B cell (primary cell): ENCODE results near the gene MOV10L1. TPM values are rescaled to one million over a fixed set of nuclear protein-coding genes. Genes with fewer than 3 reads are reported as not detected.

Experiments used
- ATAC-seq: fragments of 200-7000 bp; cut with Tn5 transposase; one replicate; pipeline ENCODE4 v1.10.0; 2021; ENCODE audit warnings: low read depth, mild to moderate bottlenecking, moderate number of reproducible peaks, moderate library complexity
- CTCF ChIA-PET: fragments of 350-600 bp; sonication (Branson Sonifier 250); formaldehyde crosslinking; loops from one replicate; lab custom pipeline; 2021; ENCODE audit warnings: antibody characterized with exemption, inconsistent platforms; lab: Charles Lee
- POLR2A ChIA-PET: fragments of 350-600 bp; sonication (Branson Sonifier 250); formaldehyde crosslinking; loops from one replicate; lab custom pipeline; 2021; ENCODE audit warnings: antibody characterized with exemption; lab: Charles Lee
- DNase-seq: peaks from one replicate; pipeline ENCODE4 v3.0.0; 2013
- H2AFZ ChIP-seq: 2 replicates; pipeline ENCODE4 v1.6.1; 2012; ENCODE audit warnings: mild to moderate bottlenecking, low read depth, low read length; ENCODE audit not compliant: insufficient read depth, poor library complexity, severe bottlenecking
- H3K27ac ChIP-seq, 2 donors: 1 replicate in 1 of 2; 2 replicates in 1 of 2; pipeline ENCODE4 v1.5.1; 2012 to 2013; ENCODE audit warnings: low read length in 2 of 2, mild to moderate bottlenecking in 2 of 2, moderate library complexity in 1 of 2
- H3K27me3 ChIP-seq, 4 experiments: fragments of 200-600 bp in 1 of 4; sonication (generic) in 1 of 4; replicated peaks in 1 of 4; 1 replicate in 2 of 4; 2 replicates in 2 of 4; pipeline versions ENCODE4 v1.6.1 to v1.7.0; 2013 to 2016; ENCODE audit warnings: low read length in 3 of 4, mild to moderate bottlenecking in 2 of 4, mixed read lengths in 1 of 4, moderate library complexity in 1 of 4; ENCODE audit not compliant: insufficient read depth in 4 of 4, control insufficient read depth in 3 of 4; ENCODE audit errors: control extremely low read depth in 1 of 4
- H3K36me3 ChIP-seq, 2 experiments: replicated peaks in 1 of 2; 1 replicate in 1 of 2; 2 replicates in 1 of 2; pipeline versions ENCODE4 v1.6.1 to v1.7.1; 2013; ENCODE audit warnings: low read length in 1 of 2; ENCODE audit not compliant: insufficient read depth in 2 of 2, control insufficient read depth in 1 of 2; ENCODE audit errors: control extremely low read depth in 1 of 2, extremely low read depth in 1 of 2
- H3K4me1 ChIP-seq, 2 donors: fragments of 200-600 bp in 1 of 2; sonication (generic) in 1 of 2; 1 replicate in 1 of 2; 2 replicates in 1 of 2; pipeline versions ENCODE4 v1.5.1 to v1.6.1; 2013 to 2017; ENCODE audit warnings: low read length in 2 of 2; ENCODE audit not compliant: control insufficient read depth in 2 of 2, insufficient read depth in 2 of 2
- H3K4me2 ChIP-seq: replicated peaks from 2 replicates; pipeline ENCODE3; 2012; ENCODE audit warnings: mild to moderate bottlenecking, low read depth, low read length; ENCODE audit not compliant: poor library complexity, severe bottlenecking
- H3K4me3 ChIP-seq, 5 experiments: fragments of 200-600 bp in 1 of 5; sonication (generic) in 1 of 5; 1 replicate in 3 of 5; 2 replicates in 2 of 5; pipeline versions ENCODE4 v1.5.1 to v1.7.0; 2011 to 2016; ENCODE audit warnings: low read length in 4 of 5, mild to moderate bottlenecking in 4 of 5, low read depth in 2 of 5, control low read depth in 1 of 5, moderate library complexity in 1 of 5; ENCODE audit not compliant: insufficient read depth in 1 of 5; ENCODE audit errors: control extremely low read depth in 1 of 5, extremely low read depth in 1 of 5
- H3K79me2 ChIP-seq: fragments of 200-600 bp; sonication (generic); one replicate; pipeline ENCODE4 v1.6.0; 2016; ENCODE audit warnings: low read length; ENCODE audit not compliant: control insufficient read depth, insufficient read depth
- H3K9ac ChIP-seq: fragments of 200-600 bp; sonication (generic); 2 replicates; pipeline ENCODE4 v1.6.1; 2017; ENCODE audit warnings: mild to moderate bottlenecking, low read length, moderate library complexity
- H3K9me3 ChIP-seq, 3 donors: one replicate each; pipeline versions ENCODE4 v1.6.1 to v1.7.1; 2013; ENCODE audit warnings: low read length in 2 of 3; ENCODE audit not compliant: control insufficient read depth in 2 of 3, insufficient read depth in 1 of 3; ENCODE audit errors: control extremely low read depth in 1 of 3
- H4K20me1 ChIP-seq: 2 replicates; pipeline ENCODE4 v1.6.0; 2012; ENCODE audit warnings: mild to moderate bottlenecking, low read length; ENCODE audit not compliant: insufficient read depth, control insufficient read depth, poor library complexity, severe bottlenecking
- H3K27ac Mint-ChIP-seq: one replicate; pipeline ENCODE4 v1.8.0; 2021; ENCODE audit warnings: mixed read lengths
- H3K27me3 Mint-ChIP-seq: one replicate; pipeline ENCODE4 v1.8.0; 2021; ENCODE audit warnings: mixed read lengths
- H3K4me1 Mint-ChIP-seq: one replicate; pipeline ENCODE4 v1.8.0; 2021; ENCODE audit warnings: mixed read lengths
- H3K4me3 Mint-ChIP-seq: one replicate; pipeline ENCODE4 v1.8.0; 2021; ENCODE audit warnings: mixed read lengths
- H3K9me3 Mint-ChIP-seq: one replicate; pipeline ENCODE4 v1.8.0; 2022; ENCODE audit warnings: mixed read lengths; ENCODE audit not compliant: insufficient read depth
- CTCF ChIP-seq: fragments of 200-600 bp; IDR thresholded peaks from one replicate; pipeline ENCODE4 v1.8.0; 2022; ENCODE audit warnings: antibody characterized with exemption, mild to moderate bottlenecking
- EZH2 ChIP-seq: IDR thresholded peaks from 2 replicates; pipeline ENCODE4 v1.6.1; 2012; ENCODE audit warnings: borderline replicate concordance, low read depth, mild to moderate bottlenecking, moderate library complexity, low read length; ENCODE audit not compliant: insufficient read depth, poor library complexity, severe bottlenecking
- WGBS: methylation state at CpG from one replicate; pipeline ENCODE4 v1.1.5; 2013; ENCODE audit warnings: missing lambda C conversion rate; ENCODE audit not compliant: insufficient coverage; 5-methylcytosine and 5-hydroxymethylcytosine counted together
- intact Hi-C: fragments of 100-400 bp; cut with micrococcal nuclease; formaldehyde crosslinking; loops from one replicate; pipeline ENCODE4 v1.10.0; 2022
- polyA plus RNA-seq: library from polyadenylated mRNA; depleted of rRNA; stranded (reverse); fragments of >200 nt; gene quantifications from 2 replicates; pipeline ENCODE4 v1.2.3, GENCODE V29; 2012
- total RNA-seq, 2 donors: library from RNA; stranded (reverse); fragments of 120-200 nt in 1 of 2; gene quantifications; 1 replicate in 1 of 2; 2 replicates in 1 of 2; pipeline versions ENCODE4 v1.2.3 to v1.2.4, GENCODE V29; 2013 to 2022

MOV10L1 gene
- total and polyA plus RNA-seq, 2 donors (not counting 1 experiment from before 2014, with no cell fraction given): not detected

GRCh38 chr22:50041361-50042065, 48.3 kb upstream of the MOV10L1 start:
- H3K79me2 ChIP-seq: no peaks in the 10 kb centered on the region
- H2AFZ ChIP-seq: no peak overlapping the region
- ATAC-seq (no peak), DNase-seq (no peak)
- H3K4me3 Mint-ChIP-seq: no peak overlapping the region
- WGBS: 88% methylated on average over 15 of the region's 17 CpGs
- H3K9me3 Mint-ChIP-seq: peaks cover 5% of the 10 kb centered on the region
- H3K4me1 ChIP-seq: no peaks in the 10 kb centered on the region
- H3K4me2 ChIP-seq: no peak overlapping the region
- no peaks in the 10 kb centered on the region for H3K4me1 Mint-ChIP-seq
- H4K20me1 ChIP-seq: no peaks in the 10 kb centered on the region
- no peak for TF ChIP-seq EZH2
- no peak for TF ChIP-seq CTCF
- no peak overlapping the region for H3K9ac ChIP-seq
- H3K9me3 ChIP-seq: peaks cover 0 to 15% (median 5%) of the 10 kb centered on the region in 3 donors
- no peak overlapping the region for H3K4me3 ChIP-seq
- no peak overlapping the region for H3K27ac ChIP-seq
- no peak overlapping the region for H3K27ac Mint-ChIP-seq
- ChIA-PET CTCF (no interaction called here), POLR2A (no interaction called here)
- intact Hi-C loops: no loop called here
- no peaks in the 10 kb centered on the region for H3K36me3 ChIP-seq
- H3K27me3 ChIP-seq: peaks cover 0 to 10% (median 0%) of the 10 kb centered on the region in 4 experiments
- H3K27me3 Mint-ChIP-seq: peaks cover 18% of the 10 kb centered on the region

GRCh38 chr22:50044485-50045118, 45.2 kb upstream of the MOV10L1 start:
- no peak for ATAC-seq
- TF ChIP-seq EZH2 (no peak), CTCF (no peak)
- no peak for DNase-seq
- Mint-ChIP-seq H3K4me3 (no peak overlapping the region), H3K27ac (no peak overlapping the region), H3K4me1 (no peaks in the 10 kb centered on the region), H3K27me3 (peaks cover 11% of the 10 kb centered on the region), H3K9me3 (no peaks in the 10 kb centered on the region)
- CTCF ChIA-PET: no interaction called here
- Histone ChIP-seq H3K4me1 (no peaks in the 10 kb centered on the region), H3K79me2 (no peaks in the 10 kb centered on the region), H3K9ac (no peak overlapping the region), H4K20me1 (no peaks in the 10 kb centered on the region), H3K27ac (no peak overlapping the region), H3K4me3 (no peak overlapping the region), H3K4me2 (no peak overlapping the region), H3K9me3 (peaks cover 0 to 11% (median 0%) of the 10 kb centered on the region in 3 donors), H3K36me3 (no peaks in the 10 kb centered on the region), H3K27me3 (peaks cover 0 to 13% (median 0%) of the 10 kb centered on the region in 4 experiments), H2AFZ (no peak overlapping the region)
- intact Hi-C loops: no loop called here
- POLR2A ChIA-PET: no interaction called here
- 4% methylated on average over 23 of the region's 30 CpGs for WGBS
